CD4-positive, alpha-beta T cell (primary cell): Measurements from ENCODE around the gene MARCO. TPM values are rescaled to one million over a fixed set of nuclear protein-coding genes. Genes with fewer than 3 reads are reported as not detected.

Source experiments
- ATAC-seq: fragments of 200-7000 bp; cut with Tn5 transposase; one replicate; pipeline ENCODE4 v1.10.0; 2022; ENCODE audit warnings: mild to moderate bottlenecking; ENCODE audit not compliant: poor library complexity
- CTCF ChIA-PET: fragments of 350-600 bp; sonication (Branson Sonifier 250); formaldehyde crosslinking; loops from one replicate; lab custom pipeline; 2021; ENCODE audit warnings: antibody characterized with exemption, inconsistent platforms; lab: Charles Lee
- POLR2A ChIA-PET: fragments of 350-600 bp; sonication (Branson Sonifier 250); formaldehyde crosslinking; loops from one replicate; lab custom pipeline; 2021; ENCODE audit warnings: antibody characterized with exemption, inconsistent platforms; lab: Charles Lee
- DNase-seq, 14 experiments: peaks; one replicate each; pipeline ENCODE4 v3.0.0-alpha.2; 2013 to 2020; ENCODE audit warnings: mixed read lengths in 2 of 14
- H3K27ac ChIP-seq, 2 donors: one replicate each; pipeline versions ENCODE4 v1.5.1 to v1.7.0; 2013; ENCODE audit warnings: low read length in 2 of 2, low read depth in 1 of 2, mild to moderate bottlenecking in 1 of 2
- H3K27me3 ChIP-seq, 2 experiments: 1 replicate in 1 of 2; 2 replicates in 1 of 2; pipeline versions ENCODE4 v1.6.1 to v1.7.0; 2013; ENCODE audit warnings: low read length in 2 of 2, control low read depth in 1 of 2, mild to moderate bottlenecking in 1 of 2, moderate library complexity in 1 of 2; ENCODE audit not compliant: insufficient read depth in 2 of 2, control insufficient read depth in 1 of 2
- H3K36me3 ChIP-seq: one replicate; pipeline ENCODE4 v1.6.1; 2013; ENCODE audit warnings: low read length, control low read depth; ENCODE audit not compliant: insufficient read depth
- H3K4me1 ChIP-seq: one replicate; pipeline ENCODE4 v1.6.1; 2013; ENCODE audit warnings: low read length, control low read depth; ENCODE audit not compliant: insufficient read depth
- H3K4me3 ChIP-seq: one replicate; pipeline ENCODE4 v1.5.1; 2013; ENCODE audit warnings: mild to moderate bottlenecking, low read length, moderate library complexity
- H3K9me3 ChIP-seq, 2 experiments: 1 replicate in 1 of 2; 2 replicates in 1 of 2; pipeline versions ENCODE4 v1.6.1 to v1.7.0; 2013; ENCODE audit warnings: low read length in 2 of 2, mild to moderate bottlenecking in 2 of 2, control low read depth in 1 of 2, moderate library complexity in 1 of 2; ENCODE audit not compliant: control insufficient read depth in 1 of 2, insufficient read depth in 1 of 2
- H3K27ac Mint-ChIP-seq: one replicate; pipeline ENCODE4 v1.8.0; 2020; ENCODE audit warnings: mixed read lengths
- H3K27me3 Mint-ChIP-seq: one replicate; pipeline ENCODE4 v1.8.0; 2021; ENCODE audit warnings: mixed read lengths
- H3K36me3 Mint-ChIP-seq: one replicate; pipeline ENCODE4 v1.8.0; 2021; ENCODE audit warnings: low read depth, mixed read lengths
- H3K4me1 Mint-ChIP-seq: one replicate; pipeline ENCODE4 v1.8.0; 2021; ENCODE audit warnings: low read depth, mixed read lengths
- H3K4me3 Mint-ChIP-seq: one replicate; pipeline ENCODE4 v1.8.0; 2020; ENCODE audit warnings: mild to moderate bottlenecking, mixed read lengths
- H3K9me3 Mint-ChIP-seq: one replicate; pipeline ENCODE4 v1.8.0; 2020; ENCODE audit warnings: mixed read lengths
- intact Hi-C, 2 experiments: fragments of 100-400 bp; cut with DNase I in 1 of 2; cut with micrococcal nuclease in 1 of 2; formaldehyde crosslinking; loops; one replicate each; pipeline versions ENCODE4 v1.15.1 to v1.9.0; 2023 to 2025; cut with DNase I, micrococcal nuclease
- total RNA-seq, 174 experiments: library from RNA in 2 of 174; stranded (reverse) in 2 of 174; gene quantifications; one replicate each; pipeline ENCODE4 v1.2.3 and lab custom pipeline; 2021 to 2026
- TF ChIP-seq, protein P1 (sequence below): fragments of 200-600 bp; IDR thresholded peaks from one replicate; pipeline ENCODE4 v1.8.0; 2022; ENCODE audit warnings: antibody characterized with exemption, mild to moderate bottlenecking

Gene MARCO
- total RNA-seq, 2 experiments from 2014 or later: 0.22 TPM; not detected in 1

GRCh38 chr2:118988706-118989105 lies 46.7 kb downstream of the MARCO start:
- H3K9me3 ChIP-seq: peaks cover 0 to 8% of the 10 kb centered on the region in 2 experiments
- ChIA-PET CTCF (no interaction called here), POLR2A (no interaction called here)
- H3K27ac ChIP-seq: no peak overlapping the region
- no peaks in the 10 kb centered on the region for H3K27me3 ChIP-seq
- ATAC-seq: no peak
- no peak overlapping the region for H3K4me3 ChIP-seq
- Mint-ChIP-seq H3K27ac (no peak overlapping the region), H3K4me1 (no peaks in the 10 kb centered on the region), H3K27me3 (peaks cover 12% of the 10 kb centered on the region), H3K4me3 (no peak overlapping the region), H3K36me3 (no peaks in the 10 kb centered on the region), H3K9me3 (no peaks in the 10 kb centered on the region)
- DNase-seq: no peak
- intact Hi-C loops: no loop called here
- H3K4me1 ChIP-seq: no peaks in the 10 kb centered on the region
- H3K36me3 ChIP-seq: no peaks in the 10 kb centered on the region
- TF ChIP-seq, protein P1, sequence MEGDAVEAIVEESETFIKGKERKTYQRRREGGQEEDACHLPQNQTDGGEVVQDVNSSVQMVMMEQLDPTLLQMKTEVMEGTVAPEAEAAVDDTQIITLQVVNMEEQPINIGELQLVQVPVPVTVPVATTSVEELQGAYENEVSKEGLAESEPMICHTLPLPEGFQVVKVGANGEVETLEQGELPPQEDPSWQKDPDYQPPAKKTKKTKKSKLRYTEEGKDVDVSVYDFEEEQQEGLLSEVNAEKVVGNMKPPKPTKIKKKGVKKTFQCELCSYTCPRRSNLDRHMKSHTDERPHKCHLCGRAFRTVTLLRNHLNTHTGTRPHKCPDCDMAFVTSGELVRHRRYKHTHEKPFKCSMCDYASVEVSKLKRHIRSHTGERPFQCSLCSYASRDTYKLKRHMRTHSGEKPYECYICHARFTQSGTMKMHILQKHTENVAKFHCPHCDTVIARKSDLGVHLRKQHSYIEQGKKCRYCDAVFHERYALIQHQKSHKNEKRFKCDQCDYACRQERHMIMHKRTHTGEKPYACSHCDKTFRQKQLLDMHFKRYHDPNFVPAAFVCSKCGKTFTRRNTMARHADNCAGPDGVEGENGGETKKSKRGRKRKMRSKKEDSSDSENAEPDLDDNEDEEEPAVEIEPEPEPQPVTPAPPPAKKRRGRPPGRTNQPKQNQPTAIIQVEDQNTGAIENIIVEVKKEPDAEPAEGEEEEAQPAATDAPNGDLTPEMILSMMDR: no peak

GRCh38 chr2:118989481-118989880 lies 47.5 kb downstream of the MARCO start:
- H3K4me3 ChIP-seq: no peak overlapping the region
- Mint-ChIP-seq H3K4me3 (no peak overlapping the region), H3K4me1 (no peaks in the 10 kb centered on the region), H3K36me3 (no peaks in the 10 kb centered on the region), H3K9me3 (no peaks in the 10 kb centered on the region), H3K27me3 (peaks cover 7% of the 10 kb centered on the region), H3K27ac (no peak overlapping the region)
- H3K36me3 ChIP-seq: no peaks in the 10 kb centered on the region
- intact Hi-C loops: no loop called here
- CTCF ChIA-PET: no interaction called here
- H3K4me1 ChIP-seq: no peaks in the 10 kb centered on the region
- POLR2A ChIA-PET: no interaction called here
- peaks cover 0 to 8% of the 10 kb centered on the region in 2 experiments for H3K9me3 ChIP-seq
- no peaks in the 10 kb centered on the region for H3K27me3 ChIP-seq
- H3K27ac ChIP-seq: no peak overlapping the region
- ATAC-seq (no peak), DNase-seq (no peak)
- TF ChIP-seq, protein P1: no peak

DNA sequence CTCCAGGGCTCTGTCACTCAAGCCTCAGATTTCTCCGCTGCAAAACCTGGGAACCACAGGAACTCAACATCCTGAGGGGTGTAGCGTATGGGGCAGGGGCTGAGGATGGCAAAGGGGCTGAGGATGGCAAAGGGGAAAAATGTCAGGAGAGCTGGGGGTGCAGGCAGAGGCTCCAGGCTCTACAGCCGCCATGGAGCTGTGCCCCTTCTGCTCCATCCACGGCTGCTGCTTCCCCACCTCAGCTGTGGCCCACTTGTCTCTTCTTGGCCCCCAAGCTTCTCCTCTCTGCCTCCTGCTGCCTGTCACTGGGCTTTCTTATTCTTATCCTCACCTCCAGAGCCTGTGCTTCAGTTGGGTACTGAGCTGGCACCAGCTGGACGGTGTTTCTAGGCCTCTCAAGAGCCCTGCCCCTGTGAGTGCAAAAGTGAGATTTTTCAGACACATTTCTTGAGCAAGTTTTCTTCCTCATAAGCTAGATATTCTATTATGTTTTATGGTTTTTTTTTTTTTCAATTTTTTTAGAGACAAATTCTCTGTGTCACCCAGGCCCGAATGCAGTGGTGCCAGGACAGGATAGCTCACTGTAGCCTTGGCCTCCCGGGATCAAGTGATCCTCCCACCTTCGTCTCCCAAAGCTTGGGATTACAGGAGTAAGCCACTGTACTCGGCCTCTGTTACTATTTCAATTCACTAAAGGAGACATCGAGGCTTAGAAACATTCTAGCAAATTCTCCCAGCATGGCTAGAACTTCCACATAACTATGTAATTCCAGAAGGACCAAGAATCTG lies 49.0 kb downstream of the MARCO start:
- ChIA-PET CTCF (no interaction called here), POLR2A (no interaction called here)
- Histone ChIP-seq H3K4me3 (no peak overlapping the region), H3K4me1 (no peaks in the 10 kb centered on the region), H3K27me3 (no peaks in the 10 kb centered on the region), H3K36me3 (no peaks in the 10 kb centered on the region), H3K9me3 (peaks cover 0 to 8% of the 10 kb centered on the region in 2 experiments), H3K27ac (no peak overlapping the region)
- TF ChIP-seq, protein P1: no peak
- intact Hi-C loops: no loop called here
- Mint-ChIP-seq H3K27ac (no peak overlapping the region), H3K9me3 (no peaks in the 10 kb centered on the region), H3K4me1 (no peaks in the 10 kb centered on the region), H3K27me3 (peaks cover 7% of the 10 kb centered on the region), H3K36me3 (no peaks in the 10 kb centered on the region), H3K4me3 (no peak overlapping the region)
- DNase-seq (no peak), ATAC-seq (no peak)
